Stromal cell of bone marrow (primary cell): Measurements from ENCODE around the gene KATNB1.
A peak's percentile ranks its signal among the peaks of the same experiment; 100 is the strongest.
"Not testable (repeated sequence)": the region's sequence is repeated elsewhere in the genome, so short reads cannot be mapped to it uniquely, and the experiment has no call there.

Experiments
- DNase-seq: peaks from one replicate; pipeline ENCODE4 v3.0.0-alpha.2; 2012; ENCODE audit warnings: low read depth

KATNB1 gene

GRCh38 chr16:57745768-57746167 lies 10.2 kb downstream of the KATNB1 start:
- no peak for DNase-seq

- DNase-seq = not testable (repeated sequence)
These were observed 10.7 kb downstream of the KATNB1 start for GRCh38 chr16:57746316-57746715.

GRCh38 chr16:57747091-57747490 lies 11.5 kb downstream of the KATNB1 start:
- no peak for DNase-seq

- DNase-seq = no peak
These were observed 11.9 kb downstream of the KATNB1 start for GRCh38 chr16:57747496-57747895.

- no peak for DNase-seq
These were observed 12.4 kb downstream of the KATNB1 start for GRCh38 chr16:57747996-57748395.

- no peak for DNase-seq
These were observed 13.0 kb downstream of the KATNB1 start for GRCh38 chr16:57748596-57748995.

- DNase-seq = no peak
These were observed 13.6 kb downstream of the KATNB1 start for GRCh38 chr16:57749101-57749692.

GRCh38 chr16:57749856-57750452 lies 14.4 kb downstream of the KATNB1 start:
- DNase-seq = no peak

GRCh38 chr16:57750796-57751538 lies 15.4 kb downstream of the KATNB1 start:
- DNase-seq = no peak

GRCh38 chr16:57751539-57752202 lies 16.1 kb downstream of the KATNB1 start:
- no peak for DNase-seq

GRCh38 chr16:57752203-57752580 lies 16.6 kb downstream of the KATNB1 start:
- no peak for DNase-seq

- no peak for DNase-seq
These were observed 17.2 kb downstream of the KATNB1 start for GRCh38 chr16:57752581-57753447.

- no peak for DNase-seq
These were observed 18.1 kb downstream of the KATNB1 start for GRCh38 chr16:57753448-57754353.

GRCh38 chr16:57754354-57755060 lies 18.9 kb downstream of the KATNB1 start:
- no peak for DNase-seq

GRCh38 chr16:57755061-57755684 lies 19.6 kb downstream of the KATNB1 start:
- no peak for DNase-seq

GRCh38 chr16:57755726-57756423 lies 20.3 kb downstream of the KATNB1 start:
- DNase-seq = no peak

- no peak for DNase-seq
These were observed 21.1 kb downstream of the KATNB1 start for GRCh38 chr16:57756424-57757325.

- DNase-seq = peak; percentile 54
These were observed 21.8 kb downstream of the KATNB1 start for GRCh38 chr16:57757326-57757786.
